Naive thymus-derived CD8-positive, alpha-beta T cell (primary cell): ENCODE data around the gene TMEM17. TPM values are rescaled to one million over a fixed set of nuclear protein-coding genes. Genes with fewer than 3 reads are reported as not detected.

Source experiments
- ATAC-seq, 2 donors: fragments of 150-1000 bp; cut with Tn5 transposase in 1 of 2; sonication (Bioruptor Pico), chemical (Tn5 transposase) in 1 of 2; 1 replicate in 1 of 2; 2 replicates in 1 of 2; pipeline ENCODE4 v1.10.0; 2021; ENCODE audit warnings: mild to moderate bottlenecking in 2 of 2, moderate library complexity in 2 of 2
- POLR2A ChIA-PET: fragments of 350-600 bp; sonication (Branson Sonifier 250); formaldehyde crosslinking; loops from one replicate; lab custom pipeline; 2021; ENCODE audit warnings: antibody characterized with exemption; lab: Charles Lee
- DNase-seq, 10 donors: peaks; one replicate each; pipeline versions ENCODE4 v3.0.0 to v3.0.0-alpha.2; 2020 to 2022
- H3K27ac Mint-ChIP-seq, 10 donors: one replicate each; pipeline ENCODE4 v1.8.0; 2020 to 2022; ENCODE audit warnings: mild to moderate bottlenecking in 10 of 10, mixed read lengths in 10 of 10, moderate library complexity in 4 of 10, inconsistent platforms in 1 of 10
- H3K27me3 Mint-ChIP-seq, 5 donors: one replicate each; pipeline ENCODE4 v1.8.0; 2021 to 2022; ENCODE audit warnings: mixed read lengths in 5 of 5
- H3K36me3 Mint-ChIP-seq, 3 donors: one replicate each; pipeline ENCODE4 v1.8.0; 2020 to 2022; ENCODE audit warnings: mixed read lengths in 3 of 3, mild to moderate bottlenecking in 2 of 3, inconsistent platforms in 1 of 3
- H3K4me1 Mint-ChIP-seq, 4 donors: one replicate each; pipeline ENCODE4 v1.8.0; 2021 to 2022; ENCODE audit warnings: mixed read lengths in 4 of 4
- H3K4me3 Mint-ChIP-seq, 10 donors: one replicate each; pipeline ENCODE4 v1.8.0; 2020 to 2022; ENCODE audit warnings: mild to moderate bottlenecking in 10 of 10, mixed read lengths in 10 of 10, moderate library complexity in 6 of 10, inconsistent platforms in 1 of 10
- H3K9me3 Mint-ChIP-seq, 9 donors: one replicate each; pipeline ENCODE4 v1.8.0; 2020 to 2022; ENCODE audit warnings: mixed read lengths in 9 of 9, mild to moderate bottlenecking in 3 of 9, inconsistent platforms in 1 of 9, moderate library complexity in 1 of 9
- polyA plus RNA-seq, 3 donors: library from polyadenylated mRNA; unstranded; fragments of 300-500 nt; fragmentation: Illumina TruSeq; gene quantifications; one replicate each; pipeline ENCODE4 v1.2.3, GENCODE V29; 2021
- total RNA-seq, 8 experiments: library from RNA in 2 of 8; stranded (reverse) in 2 of 8; gene quantifications; one replicate each; pipeline ENCODE4 v1.2.3 and lab custom pipeline; 2021 to 2026

Gene TMEM17
- total and polyA plus RNA-seq, 5 experiments from 2014 or later: not detected

- DNase-seq: no peak
- Mint-ChIP-seq H3K27me3 (peaks cover 6 to 16% (median 9%) of the 10 kb centered on the region in 5 donors), H3K27ac (no peak overlapping the region), H3K9me3 (no peaks in the 10 kb centered on the region), H3K36me3 (no peaks in the 10 kb centered on the region), H3K4me3 (no peak overlapping the region), H3K4me1 (peaks cover 2 to 14% (median 9%) of the 10 kb centered on the region in 4 donors)
- no peak for ATAC-seq
- POLR2A ChIA-PET: interaction anchor here (0.5 kb wide), 1 partner anchor 18 kb away, joined by 4 read pairs; no protein-coding TSS in a partner anchor
Observed at GRCh38 chr2:62501794-62502500, 4.0 kb downstream of the TMEM17 start.

- H3K9me3 Mint-ChIP-seq: no peaks in the 10 kb centered on the region
- peaks cover 3 to 8% (median 4%) of the 10 kb centered on the region in 5 donors for H3K27me3 Mint-ChIP-seq
- H3K27ac Mint-ChIP-seq: no peak overlapping the region
- POLR2A ChIA-PET: no interaction called here
- no peaks in the 10 kb centered on the region for H3K36me3 Mint-ChIP-seq
- peaks cover 0 to 6% (median 3%) of the 10 kb centered on the region in 4 donors for H3K4me1 Mint-ChIP-seq
- DNase-seq: no peak
- ATAC-seq: no peak
- H3K4me3 Mint-ChIP-seq: no peak overlapping the region
Observed at GRCh38 chr2:62501069-62501468, 4.9 kb downstream of the TMEM17 start.

- Mint-ChIP-seq H3K27ac (no peak overlapping the region), H3K9me3 (no peaks in the 10 kb centered on the region), H3K4me1 (no peaks in the 10 kb centered on the region), H3K36me3 (no peaks in the 10 kb centered on the region), H3K4me3 (no peak overlapping the region), H3K27me3 (peaks cover 0 to 4% (median 0%) of the 10 kb centered on the region in 5 donors)
- POLR2A ChIA-PET: no interaction called here
- ATAC-seq (no peak), DNase-seq (no peak)
Observed at GRCh38 chr2:62499430-62500060, 6.5 kb downstream of the TMEM17 start.

GRCh38 chr2:62498739-62499138 is 7.3 kb downstream of the TMEM17 start:
- Mint-ChIP-seq H3K4me1 (no peaks in the 10 kb centered on the region), H3K9me3 (no peaks in the 10 kb centered on the region), H3K27ac (no peak overlapping the region), H3K27me3 (peaks cover 0 to 4% (median 0%) of the 10 kb centered on the region in 5 donors), H3K36me3 (no peaks in the 10 kb centered on the region), H3K4me3 (no peak overlapping the region)
- ATAC-seq (no peak), DNase-seq (no peak)
- POLR2A ChIA-PET: no interaction called here

- POLR2A ChIA-PET: no interaction called here
- no peak for ATAC-seq
Observed at GRCh38 chr2:62495761-62496160, 10.2 kb downstream of the TMEM17 start.

GRCh38 chr2:62492048-62492447 is 13.9 kb downstream of the TMEM17 start:
- POLR2A ChIA-PET: no interaction called here
- peaks cover 0 to 7% (median 0%) of the 10 kb centered on the region in 5 donors for H3K27me3 Mint-ChIP-seq
- no peak for ATAC-seq

More at GRCh38 chr2:62495761-62496160, 10.2 kb downstream of the TMEM17 start:
- Mint-ChIP-seq H3K27me3 (peaks cover 0 to 4% (median 0%) of the 10 kb centered on the region in 5 donors), H3K9me3 (no peaks in the 10 kb centered on the region), H3K27ac (no peak overlapping the region), H3K36me3 (no peaks in the 10 kb centered on the region), H3K4me1 (no peaks in the 10 kb centered on the region), H3K4me3 (no peak overlapping the region)
- DNase-seq: no peak

GRCh38 chr2:62489702-62490101 is 16.3 kb downstream of the TMEM17 start:
- Mint-ChIP-seq H3K36me3 (no peaks in the 10 kb centered on the region), H3K4me3 (no peak overlapping the region), H3K27me3 (peaks cover 0 to 4% (median 2%) of the 10 kb centered on the region in 5 donors), H3K4me1 (no peaks in the 10 kb centered on the region), H3K9me3 (no peaks in the 10 kb centered on the region), H3K27ac (no peak overlapping the region)
- ATAC-seq: no peak
- no peak for DNase-seq
- POLR2A ChIA-PET: no interaction called here

More at GRCh38 chr2:62492048-62492447, 13.9 kb downstream of the TMEM17 start:
- H3K27ac Mint-ChIP-seq: no peak overlapping the region
- DNase-seq: no peak
- no peaks in the 10 kb centered on the region for H3K4me1 Mint-ChIP-seq
- H3K9me3 Mint-ChIP-seq: no peaks in the 10 kb centered on the region
- H3K4me3 Mint-ChIP-seq: no peak overlapping the region
- H3K36me3 Mint-ChIP-seq: no peaks in the 10 kb centered on the region

GRCh38 chr2:62489162-62489561 is 16.8 kb downstream of the TMEM17 start:
- Mint-ChIP-seq H3K4me1 (no peaks in the 10 kb centered on the region), H3K27ac (no peak overlapping the region), H3K36me3 (no peaks in the 10 kb centered on the region), H3K27me3 (peaks cover 0 to 7% (median 2%) of the 10 kb centered on the region in 5 donors), H3K4me3 (no peak overlapping the region), H3K9me3 (no peaks in the 10 kb centered on the region)
- POLR2A ChIA-PET: no interaction called here
- no peak for DNase-seq
- ATAC-seq: no peak

- Mint-ChIP-seq H3K4me1 (no peaks in the 10 kb centered on the region), H3K27me3 (peaks cover 0 to 7% (median 0%) of the 10 kb centered on the region in 5 donors), H3K4me3 (no peak overlapping the region), H3K36me3 (no peaks in the 10 kb centered on the region), H3K27ac (no peak overlapping the region), H3K9me3 (no peaks in the 10 kb centered on the region)
- ATAC-seq (no peak), DNase-seq (no peak)
- POLR2A ChIA-PET: no interaction called here
Observed at GRCh38 chr2:62486439-62486765, 19.6 kb downstream of the TMEM17 start.

- Mint-ChIP-seq H3K27me3 (peaks cover 0 to 7% (median 0%) of the 10 kb centered on the region in 5 donors), H3K9me3 (no peaks in the 10 kb centered on the region), H3K4me1 (no peaks in the 10 kb centered on the region), H3K4me3 (no peak overlapping the region), H3K36me3 (no peaks in the 10 kb centered on the region), H3K27ac (no peak overlapping the region)
- ATAC-seq: no peak
- POLR2A ChIA-PET: no interaction called here
- DNase-seq: no peak
Observed at GRCh38 chr2:62485761-62486438, 20.1 kb downstream of the TMEM17 start.

GRCh38 chr2:62482558-62483352 is 23.2 kb downstream of the TMEM17 start:
- no peak for DNase-seq
- H3K4me3 Mint-ChIP-seq: no peak overlapping the region
- POLR2A ChIA-PET: no interaction called here
- H3K27ac Mint-ChIP-seq: no peak overlapping the region
- no peak for ATAC-seq
- H3K9me3 Mint-ChIP-seq: no peaks in the 10 kb centered on the region
- no peaks in the 10 kb centered on the region for H3K36me3 Mint-ChIP-seq
- H3K27me3 Mint-ChIP-seq: peaks cover 0 to 7% (median 0%) of the 10 kb centered on the region in 5 donors
- no peaks in the 10 kb centered on the region for H3K4me1 Mint-ChIP-seq

- no peak for ATAC-seq
- Mint-ChIP-seq H3K36me3 (no peaks in the 10 kb centered on the region), H3K4me3 (no peak overlapping the region), H3K27me3 (peaks cover 0 to 3% (median 0%) of the 10 kb centered on the region in 5 donors), H3K9me3 (no peaks in the 10 kb centered on the region), H3K27ac (no peak overlapping the region), H3K4me1 (peaks cover 3 to 14% (median 9%) of the 10 kb centered on the region in 4 donors)
- POLR2A ChIA-PET: no interaction called here
- DNase-seq: no peak
Observed at GRCh38 chr2:62479917-62480316, 26.1 kb downstream of the TMEM17 start.
